ENCODE results near the gene DNAH3.

The DNAH3 gene

GRCh38 chr16:20903116-20903898 lies 247.3 kb downstream of the DNAH3 start:
- no peak for TF ChIP-seq ZNF274 (IDR thresholded peaks at IDR 0.05; ENCODE audit: low read depth, low read length)
- peak overlapping the region; percentile 25; the same call in 1 of the 2 replicates for H3K4me3 ChIP-seq (ENCODE audit: low read length)

GRCh38 chr16:20902426-20902825 lies 248.2 kb downstream of the DNAH3 start:
- no peak overlapping the region for H3K4me3 ChIP-seq (ENCODE audit: low read length)
- TF ChIP-seq ZNF274 (IDR thresholded peaks at IDR 0.05; ENCODE audit: low read depth, low read length): no peak

- H3K4me3 ChIP-seq (ENCODE audit: low read length): peak overlapping the region; percentile 89
- TF ChIP-seq ZNF274 (IDR thresholded peaks at IDR 0.05; ENCODE audit: low read depth, low read length): no peak
Measured at GRCh38 chr16:20901436-20902112, 249.1 kb downstream of the DNAH3 start.

- no peak for TF ChIP-seq ZNF274 (IDR thresholded peaks at IDR 0.05; ENCODE audit: low read depth, low read length)
- H3K4me3 ChIP-seq (ENCODE audit: low read length): peak overlapping the region; percentile 89
Measured at GRCh38 chr16:20901068-20901435, 249.6 kb downstream of the DNAH3 start.

GRCh38 chr16:20900299-20901067 lies 250.2 kb downstream of the DNAH3 start, which contains the start of the genes DCUN1D3 and LYRM1:
Gene DCUN1D3, minus strand, starts transcription at chr16:20900358. Its CDS starts 37,820 bp downstream, at chr16:20862538.
Gene LYRM1, plus strand, starts transcription at chr16:20900771. Its CDS starts 14,785 bp downstream, at chr16:20915556.
- peak within 1 kb of the TSS; percentile 89 for H3K4me3 ChIP-seq (ENCODE audit: low read length)
- TF ChIP-seq ZNF274 (IDR thresholded peaks at IDR 0.05; ENCODE audit: low read depth, low read length): no peak

GRCh38 chr16:20899477-20900298 lies 251.0 kb downstream of the DNAH3 start:
- H3K4me3 ChIP-seq (ENCODE audit: low read length): peak overlapping the region; percentile 89
- TF ChIP-seq ZNF274 (IDR thresholded peaks at IDR 0.05; ENCODE audit: low read depth, low read length): no peak

- H3K4me3 ChIP-seq (ENCODE audit: low read length): peak overlapping the region; percentile 89
- TF ChIP-seq ZNF274 (IDR thresholded peaks at IDR 0.05; ENCODE audit: low read depth, low read length): no peak
Measured at GRCh38 chr16:20899071-20899470, 251.6 kb downstream of the DNAH3 start.

GRCh38 chr16:20897922-20898321 lies 252.7 kb downstream of the DNAH3 start:
- H3K4me3 ChIP-seq (ENCODE audit: low read length): no peak overlapping the region
- no peak for TF ChIP-seq ZNF274 (IDR thresholded peaks at IDR 0.05; ENCODE audit: low read depth, low read length)

GRCh38 chr16:20897253-20897897 lies 253.3 kb downstream of the DNAH3 start:
- no peak for TF ChIP-seq ZNF274 (IDR thresholded peaks at IDR 0.05; ENCODE audit: low read depth, low read length)
- no peak overlapping the region for H3K4me3 ChIP-seq (ENCODE audit: low read length)

GRCh38 chr16:20894388-20894787 lies 256.3 kb downstream of the DNAH3 start:
- H3K4me3 ChIP-seq (ENCODE audit: low read length): no peak overlapping the region
- no peak for TF ChIP-seq ZNF274 (IDR thresholded peaks at IDR 0.05; ENCODE audit: low read depth, low read length)

GRCh38 chr16:20889625-20890275 lies 260.9 kb downstream of the DNAH3 start:
- TF ChIP-seq ZNF274 (IDR thresholded peaks at IDR 0.05; ENCODE audit: low read depth, low read length): no peak
- H3K4me3 ChIP-seq (ENCODE audit: low read length): no peak overlapping the region

- TF ChIP-seq ZNF274 (IDR thresholded peaks at IDR 0.05; ENCODE audit: low read depth, low read length): no peak
- no peak overlapping the region for H3K4me3 ChIP-seq (ENCODE audit: low read length)
Measured at GRCh38 chr16:20887207-20887606, 263.4 kb downstream of the DNAH3 start.

GRCh38 chr16:20886320-20886719 lies 264.3 kb downstream of the DNAH3 start:
- no peak overlapping the region for H3K4me3 ChIP-seq (ENCODE audit: low read length)
- TF ChIP-seq ZNF274 (IDR thresholded peaks at IDR 0.05; ENCODE audit: low read depth, low read length): no peak
